ENCODE data around the gene MORF4L1.
"Not testable (repeated sequence)": the region's sequence is repeated elsewhere in the genome, so short reads cannot be mapped to it uniquely, and the experiment has no call there.

DNA sequence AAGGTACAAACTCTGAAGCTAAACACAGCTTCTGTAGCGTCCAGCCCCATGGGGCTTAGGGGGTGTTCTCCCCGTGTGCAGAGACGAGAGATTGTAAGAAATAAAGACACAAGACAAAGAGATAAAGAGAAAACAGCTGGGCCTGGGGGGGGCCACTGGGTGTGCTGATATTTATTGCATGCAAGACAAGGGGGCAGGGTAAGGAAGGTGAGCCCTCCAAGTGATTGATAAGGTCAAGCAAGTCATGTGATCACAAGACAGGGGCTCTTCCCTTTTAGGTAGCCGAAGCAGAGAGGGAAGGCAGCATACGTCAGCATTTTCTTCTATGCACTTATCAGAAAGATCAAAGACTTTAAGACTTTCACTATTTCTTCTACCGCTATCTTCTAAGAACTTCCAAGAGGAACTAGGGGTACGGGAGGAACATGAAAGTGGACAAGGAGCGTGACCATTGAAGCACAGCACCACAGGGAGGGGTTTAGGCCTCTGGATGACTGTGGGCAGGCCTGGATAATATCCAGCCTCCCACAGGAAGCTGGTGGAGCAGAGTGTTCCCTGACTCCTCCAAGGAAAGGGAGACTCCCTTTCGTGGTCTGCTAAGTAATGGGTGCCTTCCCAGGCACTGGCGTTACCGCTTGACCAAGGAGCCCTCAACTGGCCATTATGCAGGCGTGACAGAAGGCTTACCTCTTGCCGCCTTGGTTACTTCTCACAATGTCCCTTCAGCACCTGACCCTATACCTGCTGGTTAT, 29.8 kb downstream of the MORF4L1 start:
- not testable (repeated sequence) for TF ChIP-seq POLR2A (IDR thresholded peaks at IDR 0.05)
- TF ChIP-seq, protein P1, sequence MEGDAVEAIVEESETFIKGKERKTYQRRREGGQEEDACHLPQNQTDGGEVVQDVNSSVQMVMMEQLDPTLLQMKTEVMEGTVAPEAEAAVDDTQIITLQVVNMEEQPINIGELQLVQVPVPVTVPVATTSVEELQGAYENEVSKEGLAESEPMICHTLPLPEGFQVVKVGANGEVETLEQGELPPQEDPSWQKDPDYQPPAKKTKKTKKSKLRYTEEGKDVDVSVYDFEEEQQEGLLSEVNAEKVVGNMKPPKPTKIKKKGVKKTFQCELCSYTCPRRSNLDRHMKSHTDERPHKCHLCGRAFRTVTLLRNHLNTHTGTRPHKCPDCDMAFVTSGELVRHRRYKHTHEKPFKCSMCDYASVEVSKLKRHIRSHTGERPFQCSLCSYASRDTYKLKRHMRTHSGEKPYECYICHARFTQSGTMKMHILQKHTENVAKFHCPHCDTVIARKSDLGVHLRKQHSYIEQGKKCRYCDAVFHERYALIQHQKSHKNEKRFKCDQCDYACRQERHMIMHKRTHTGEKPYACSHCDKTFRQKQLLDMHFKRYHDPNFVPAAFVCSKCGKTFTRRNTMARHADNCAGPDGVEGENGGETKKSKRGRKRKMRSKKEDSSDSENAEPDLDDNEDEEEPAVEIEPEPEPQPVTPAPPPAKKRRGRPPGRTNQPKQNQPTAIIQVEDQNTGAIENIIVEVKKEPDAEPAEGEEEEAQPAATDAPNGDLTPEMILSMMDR (IDR thresholded peaks at IDR 0.05) = not testable (repeated sequence)

Measured in tibial nerve (tissue), 3 donors.